ENCODE measurements around the gene MAD1L1.

The MAD1L1 gene

GRCh38 chr7:2199528-2199927, 33.2 kb downstream of the MAD1L1 start:
- no peak overlapping the region for H3K27ac ChIP-seq (ENCODE audit: low read depth, low read length)
- H3K4me1 ChIP-seq (ENCODE audit: control insufficient read depth, insufficient read depth, low read length): peaks cover 15% of the 10 kb centered on the region
- H3K27me3 ChIP-seq (ENCODE audit: control insufficient read depth, insufficient read depth, low read length): no peaks in the 10 kb centered on the region
- H3K4me3 ChIP-seq (ENCODE audit: low read length): no peak overlapping the region
- no peak overlapping the region for H3K9ac ChIP-seq (ENCODE audit: low read length)
- peaks cover 5% of the 10 kb centered on the region for H3K36me3 ChIP-seq (ENCODE audit: control insufficient read depth, insufficient read depth, low read length)

- H3K4me3 ChIP-seq (ENCODE audit: low read length): no peak overlapping the region
- H3K9ac ChIP-seq (ENCODE audit: low read length): no peak overlapping the region
- H3K27ac ChIP-seq (ENCODE audit: low read depth, low read length): no peak overlapping the region
- peaks cover 7% of the 10 kb centered on the region for H3K4me1 ChIP-seq (ENCODE audit: control insufficient read depth, insufficient read depth, low read length)
- H3K36me3 ChIP-seq (ENCODE audit: control insufficient read depth, insufficient read depth, low read length): peaks cover 5% of the 10 kb centered on the region
- no peaks in the 10 kb centered on the region for H3K27me3 ChIP-seq (ENCODE audit: control insufficient read depth, insufficient read depth, low read length)
These were observed 34.0 kb downstream of the MAD1L1 start for GRCh38 chr7:2198760-2199159.

GRCh38 chr7:2198206-2198605, 34.5 kb downstream of the MAD1L1 start:
- H3K4me1 ChIP-seq (ENCODE audit: control insufficient read depth, insufficient read depth, low read length): peaks cover 3% of the 10 kb centered on the region
- no peak overlapping the region for H3K27ac ChIP-seq (ENCODE audit: low read depth, low read length)
- no peaks in the 10 kb centered on the region for H3K27me3 ChIP-seq (ENCODE audit: control insufficient read depth, insufficient read depth, low read length)
- peaks cover 8% of the 10 kb centered on the region for H3K36me3 ChIP-seq (ENCODE audit: control insufficient read depth, insufficient read depth, low read length)
- H3K4me3 ChIP-seq (ENCODE audit: low read length): no peak overlapping the region
- no peak overlapping the region for H3K9ac ChIP-seq (ENCODE audit: low read length)

- Histone ChIP-seq H3K9ac (ENCODE audit: low read length) (no peak overlapping the region), H3K27ac (ENCODE audit: low read depth, low read length) (no peak overlapping the region), H3K4me1 (ENCODE audit: control insufficient read depth, insufficient read depth, low read length) (no peaks in the 10 kb centered on the region), H3K36me3 (ENCODE audit: control insufficient read depth, insufficient read depth, low read length) (peaks cover 11% of the 10 kb centered on the region), H3K4me3 (ENCODE audit: low read length) (no peak overlapping the region), H3K27me3 (ENCODE audit: control insufficient read depth, insufficient read depth, low read length) (no peaks in the 10 kb centered on the region)
These were observed 35.1 kb downstream of the MAD1L1 start for GRCh38 chr7:2197436-2198155.

- Histone ChIP-seq H3K36me3 (ENCODE audit: control insufficient read depth, insufficient read depth, low read length) (peaks cover 11% of the 10 kb centered on the region), H3K9ac (ENCODE audit: low read length) (no peak overlapping the region), H3K27me3 (ENCODE audit: control insufficient read depth, insufficient read depth, low read length) (no peaks in the 10 kb centered on the region), H3K4me1 (ENCODE audit: control insufficient read depth, insufficient read depth, low read length) (no peaks in the 10 kb centered on the region), H3K27ac (ENCODE audit: low read depth, low read length) (no peak overlapping the region), H3K4me3 (ENCODE audit: low read length) (no peak overlapping the region)
These were observed 36.1 kb downstream of the MAD1L1 start for GRCh38 chr7:2196381-2197378.

- Histone ChIP-seq H3K9ac (ENCODE audit: low read length) (no peak overlapping the region), H3K27me3 (ENCODE audit: control insufficient read depth, insufficient read depth, low read length) (no peaks in the 10 kb centered on the region), H3K27ac (ENCODE audit: low read depth, low read length) (no peak overlapping the region), H3K4me1 (ENCODE audit: control insufficient read depth, insufficient read depth, low read length) (no peaks in the 10 kb centered on the region), H3K4me3 (ENCODE audit: low read length) (no peak overlapping the region), H3K36me3 (ENCODE audit: control insufficient read depth, insufficient read depth, low read length) (peaks cover 10% of the 10 kb centered on the region)
These were observed 37.1 kb downstream of the MAD1L1 start for GRCh38 chr7:2195400-2196246.

GRCh38 chr7:2193575-2194305, 39.0 kb downstream of the MAD1L1 start:
- Histone ChIP-seq H3K9ac (ENCODE audit: low read length) (no peak overlapping the region), H3K36me3 (ENCODE audit: control insufficient read depth, insufficient read depth, low read length) (peaks cover 10% of the 10 kb centered on the region), H3K4me3 (ENCODE audit: low read length) (no peak overlapping the region), H3K27ac (ENCODE audit: low read depth, low read length) (no peak overlapping the region), H3K4me1 (ENCODE audit: control insufficient read depth, insufficient read depth, low read length) (no peaks in the 10 kb centered on the region), H3K27me3 (ENCODE audit: control insufficient read depth, insufficient read depth, low read length) (no peaks in the 10 kb centered on the region)

GRCh38 chr7:2192831-2193534, 39.8 kb downstream of the MAD1L1 start:
- H3K36me3 ChIP-seq (ENCODE audit: control insufficient read depth, insufficient read depth, low read length): peaks cover 10% of the 10 kb centered on the region
- H3K27me3 ChIP-seq (ENCODE audit: control insufficient read depth, insufficient read depth, low read length): no peaks in the 10 kb centered on the region
- H3K27ac ChIP-seq (ENCODE audit: low read depth, low read length): no peak overlapping the region
- H3K9ac ChIP-seq (ENCODE audit: low read length): no peak overlapping the region
- H3K4me3 ChIP-seq (ENCODE audit: low read length): no peak overlapping the region
- H3K4me1 ChIP-seq (ENCODE audit: control insufficient read depth, insufficient read depth, low read length): no peaks in the 10 kb centered on the region

- Histone ChIP-seq H3K4me1 (ENCODE audit: control insufficient read depth, insufficient read depth, low read length) (no peaks in the 10 kb centered on the region), H3K9ac (ENCODE audit: low read length) (no peak overlapping the region), H3K4me3 (ENCODE audit: low read length) (no peak overlapping the region), H3K27ac (ENCODE audit: low read depth, low read length) (no peak overlapping the region), H3K36me3 (ENCODE audit: control insufficient read depth, insufficient read depth, low read length) (peaks cover 10% of the 10 kb centered on the region), H3K27me3 (ENCODE audit: control insufficient read depth, insufficient read depth, low read length) (no peaks in the 10 kb centered on the region)
These were observed 41.7 kb downstream of the MAD1L1 start for GRCh38 chr7:2191016-2191415.

- no peak overlapping the region for H3K9ac ChIP-seq (ENCODE audit: low read length)
- H3K4me3 ChIP-seq (ENCODE audit: low read length): no peak overlapping the region
- no peaks in the 10 kb centered on the region for H3K4me1 ChIP-seq (ENCODE audit: control insufficient read depth, insufficient read depth, low read length)
- H3K36me3 ChIP-seq (ENCODE audit: control insufficient read depth, insufficient read depth, low read length): peaks cover 8% of the 10 kb centered on the region
- no peak overlapping the region for H3K27ac ChIP-seq (ENCODE audit: low read depth, low read length)
- no peaks in the 10 kb centered on the region for H3K27me3 ChIP-seq (ENCODE audit: control insufficient read depth, insufficient read depth, low read length)
These were observed 42.2 kb downstream of the MAD1L1 start for GRCh38 chr7:2190531-2190930.

- Histone ChIP-seq H3K27me3 (ENCODE audit: control insufficient read depth, insufficient read depth, low read length) (no peaks in the 10 kb centered on the region), H3K27ac (ENCODE audit: low read depth, low read length) (no peak overlapping the region), H3K9ac (ENCODE audit: low read length) (no peak overlapping the region), H3K36me3 (ENCODE audit: control insufficient read depth, insufficient read depth, low read length) (peaks cover 2% of the 10 kb centered on the region), H3K4me1 (ENCODE audit: control insufficient read depth, insufficient read depth, low read length) (no peaks in the 10 kb centered on the region), H3K4me3 (ENCODE audit: low read length) (no peak overlapping the region)
These were observed 46.6 kb downstream of the MAD1L1 start for GRCh38 chr7:2186166-2186565.

Data from rectal smooth muscle tissue (tissue), 1 donor.